Stimulated activated CD8-positive, alpha-beta memory T cell treated with anti-CD3 and anti-CD28 coated beads, Interleukin-12 subunit alpha, Interleukin-12 subunit beta, amount 100 ng/mL, for 24 hours (primary cell): Measurements from ENCODE around the gene ALKAL2.

ENCODE experiments used
- DNase-seq: peaks from one replicate; pipeline ENCODE4 v3.0.0-alpha.2; 2020; ENCODE audit errors: extremely low read depth

The ALKAL2 gene

GRCh38 chr2:246489-247144 is 41.3 kb downstream of the ALKAL2 start:
- no peak for DNase-seq

- DNase-seq = no peak
Measured at GRCh38 chr2:244547-244946, 43.3 kb downstream of the ALKAL2 start.

GRCh38 chr2:238869-239268 is 49.0 kb downstream of the ALKAL2 start:
- no peak for DNase-seq

GRCh38 chr2:238431-238830 is 49.5 kb downstream of the ALKAL2 start:
- DNase-seq = no peak

GRCh38 chr2:237878-238277 is 50.0 kb downstream of the ALKAL2 start:
- no peak for DNase-seq

- DNase-seq = no peak
Measured at GRCh38 chr2:236993-237539, 50.8 kb downstream of the ALKAL2 start.

GRCh38 chr2:234421-234820 is 53.5 kb downstream of the ALKAL2 start:
- DNase-seq = no peak

GRCh38 chr2:233030-233429 is 54.9 kb downstream of the ALKAL2 start:
- DNase-seq = no peak

- DNase-seq = no peak
Measured at GRCh38 chr2:231521-232185, 56.2 kb downstream of the ALKAL2 start.
